HUES48 (cell line): ENCODE results near the gene PTPN13.

Experiments
- H3K27ac ChIP-seq: one replicate; pipeline ENCODE4 v1.7.0; 2013; ENCODE audit warnings: low read depth, low read length, inconsistent platforms
- H3K27me3 ChIP-seq: 2 replicates; pipeline ENCODE4 v1.6.1; 2013; ENCODE audit warnings: mild to moderate bottlenecking, low read length; ENCODE audit not compliant: control insufficient read depth, insufficient read depth
- H3K36me3 ChIP-seq: 2 replicates; pipeline ENCODE4 v1.6.1; 2013; ENCODE audit warnings: low read length; ENCODE audit not compliant: control insufficient read depth, insufficient read depth
- H3K4me1 ChIP-seq: 2 replicates; pipeline ENCODE4 v1.6.1; 2013; ENCODE audit warnings: mild to moderate bottlenecking, low read length; ENCODE audit not compliant: control insufficient read depth, insufficient read depth
- H3K4me3 ChIP-seq: 2 replicates; pipeline ENCODE4 v1.5.1; 2013; ENCODE audit warnings: mild to moderate bottlenecking, low read depth, low read length
- H3K9ac ChIP-seq: 2 replicates; pipeline ENCODE4 v1.6.1; 2013; ENCODE audit warnings: mild to moderate bottlenecking, low read depth, low read length, moderate library complexity
- H3K9me3 ChIP-seq: 2 replicates; pipeline ENCODE4 v1.6.1; 2013; ENCODE audit warnings: low read length; ENCODE audit not compliant: control insufficient read depth, insufficient read depth

The PTPN13 gene

GRCh38 chr4:86675548-86675947, 81.4 kb downstream of the PTPN13 start:
- Histone ChIP-seq H3K27ac (no peak overlapping the region), H3K4me3 (no peak overlapping the region), H3K9ac (no peak overlapping the region), H3K27me3 (no peaks in the 10 kb centered on the region), H3K9me3 (peaks cover 6% of the 10 kb centered on the region; the same call in 1 of the 2 replicates), H3K36me3 (peaks cover 11% of the 10 kb centered on the region; the same call in 1 of the 2 replicates), H3K4me1 (no peaks in the 10 kb centered on the region)

GRCh38 chr4:86678796-86679195, 84.7 kb downstream of the PTPN13 start:
- Histone ChIP-seq H3K36me3 (no peaks in the 10 kb centered on the region), H3K4me3 (no peak overlapping the region), H3K9ac (no peak overlapping the region), H3K27me3 (no peaks in the 10 kb centered on the region), H3K4me1 (no peaks in the 10 kb centered on the region), H3K27ac (no peak overlapping the region), H3K9me3 (no peaks in the 10 kb centered on the region)

- Histone ChIP-seq H3K27me3 (no peaks in the 10 kb centered on the region), H3K36me3 (no peaks in the 10 kb centered on the region), H3K4me1 (no peaks in the 10 kb centered on the region), H3K27ac (no peak overlapping the region), H3K4me3 (no peak overlapping the region), H3K9ac (no peak overlapping the region), H3K9me3 (no peaks in the 10 kb centered on the region)
These were observed 85.3 kb downstream of the PTPN13 start for GRCh38 chr4:86679441-86679840.

- Histone ChIP-seq H3K4me3 (no peak overlapping the region), H3K4me1 (peaks cover 5% of the 10 kb centered on the region; the same call in 1 of the 2 replicates), H3K36me3 (no peaks in the 10 kb centered on the region; the same call in 1 of the 2 replicates), H3K9ac (no peak overlapping the region), H3K27ac (no peak overlapping the region), H3K27me3 (no peaks in the 10 kb centered on the region), H3K9me3 (no peaks in the 10 kb centered on the region)
These were observed 89.1 kb downstream of the PTPN13 start for GRCh38 chr4:86683167-86683566.

- no peak overlapping the region for H3K27ac ChIP-seq
- no peaks in the 10 kb centered on the region for H3K9me3 ChIP-seq
- H3K36me3 ChIP-seq, result no peaks in the 10 kb centered on the region; the same call in 1 of the 2 replicates
- no peaks in the 10 kb centered on the region for H3K27me3 ChIP-seq
- H3K9ac ChIP-seq, result no peak overlapping the region
- H3K4me3 ChIP-seq, result no peak overlapping the region
- H3K4me1 ChIP-seq, result peaks cover 5% of the 10 kb centered on the region; the same call in 1 of the 2 replicates
These were observed 89.9 kb downstream of the PTPN13 start for GRCh38 chr4:86683983-86684382.

GRCh38 chr4:86685401-86685800, 91.3 kb downstream of the PTPN13 start:
- H3K4me1 ChIP-seq, result peaks cover 10% of the 10 kb centered on the region
- no peak overlapping the region for H3K27ac ChIP-seq
- no peaks in the 10 kb centered on the region for H3K27me3 ChIP-seq
- H3K9ac ChIP-seq, result no peak overlapping the region
- H3K36me3 ChIP-seq, result peaks cover 5% of the 10 kb centered on the region
- no peak overlapping the region for H3K4me3 ChIP-seq
- no peaks in the 10 kb centered on the region for H3K9me3 ChIP-seq

- H3K27me3 ChIP-seq, result no peaks in the 10 kb centered on the region
- no peak overlapping the region for H3K4me3 ChIP-seq
- H3K36me3 ChIP-seq, result peaks cover 5% of the 10 kb centered on the region
- H3K27ac ChIP-seq, result no peak overlapping the region
- peaks cover 10% of the 10 kb centered on the region for H3K4me1 ChIP-seq
- H3K9me3 ChIP-seq, result no peaks in the 10 kb centered on the region
- H3K9ac ChIP-seq, result no peak overlapping the region
These were observed 92.6 kb downstream of the PTPN13 start for GRCh38 chr4:86686741-86687140.

GRCh38 chr4:86688026-86688425, 93.9 kb downstream of the PTPN13 start:
- H3K9ac ChIP-seq, result no peak overlapping the region
- H3K27me3 ChIP-seq, result no peaks in the 10 kb centered on the region
- H3K27ac ChIP-seq, result no peak overlapping the region
- no peak overlapping the region for H3K4me3 ChIP-seq
- H3K9me3 ChIP-seq, result no peaks in the 10 kb centered on the region
- H3K36me3 ChIP-seq, result peaks cover 5% of the 10 kb centered on the region
- H3K4me1 ChIP-seq, result peaks cover 10% of the 10 kb centered on the region

GRCh38 chr4:86704601-86705000, 110.5 kb downstream of the PTPN13 start:
- H3K27ac ChIP-seq, result no peak overlapping the region
- H3K9me3 ChIP-seq, result no peaks in the 10 kb centered on the region
- no peaks in the 10 kb centered on the region for H3K4me1 ChIP-seq
- no peak overlapping the region for H3K9ac ChIP-seq
- H3K27me3 ChIP-seq, result no peaks in the 10 kb centered on the region
- no peak overlapping the region for H3K4me3 ChIP-seq
- 0 out of 2 replicates have a peak, but pooled peaks cover 4% of the 10 kb centered on the region for H3K36me3 ChIP-seq

- no peaks in the 10 kb centered on the region for H3K4me1 ChIP-seq
These were observed 112.9 kb downstream of the PTPN13 start for GRCh38 chr4:86706923-86707597.

GRCh38 chr4:86717651-86718050, 123.5 kb downstream of the PTPN13 start:
- Histone ChIP-seq H3K9me3 (no peaks in the 10 kb centered on the region; the same call in none of the 2 replicates), H3K4me3 (no peak overlapping the region), H3K27ac (no peak overlapping the region), H3K27me3 (no peaks in the 10 kb centered on the region), H3K4me1 (no peaks in the 10 kb centered on the region), H3K9ac (no peak overlapping the region), H3K36me3 (peaks cover 22% of the 10 kb centered on the region)

More at GRCh38 chr4:86706923-86707597, 112.9 kb downstream of the PTPN13 start:
- Histone ChIP-seq H3K27ac (no peak overlapping the region), H3K36me3 (no peaks in the 10 kb centered on the region), H3K4me3 (no peak overlapping the region), H3K9ac (no peak overlapping the region), H3K9me3 (no peaks in the 10 kb centered on the region), H3K27me3 (no peaks in the 10 kb centered on the region)
